ENCODE measurements around the gene KTN1. TPM values are rescaled to one million over a fixed set of nuclear protein-coding genes. Genes with fewer than 3 reads are reported as not detected.

The KTN1 gene
- total RNA-seq, 1 donor from 2014 or later: 150 TPM

GRCh38 chr14:55711175-55711811 lies 131.3 kb downstream of the KTN1 start:
- no peak for DNase-seq (ENCODE audit: low read depth)
- no peaks in the 10 kb centered on the region for H3K27me3 ChIP-seq (ENCODE audit: control insufficient read depth, insufficient read depth, low read length)
- H3K4me3 ChIP-seq (ENCODE audit: low read depth, low read length): no peak overlapping the region
- no peak for TF ChIP-seq CTCF (IDR thresholded peaks at IDR 0.05; ENCODE audit: insufficient read depth, low read length, poor library complexity, severe bottlenecking)
- no peaks in the 10 kb centered on the region for H3K36me3 ChIP-seq (ENCODE audit: control insufficient read depth, insufficient read depth, low read length)

- Histone ChIP-seq H3K4me3 (ENCODE audit: low read depth, low read length) (no peak overlapping the region), H3K27me3 (ENCODE audit: control insufficient read depth, insufficient read depth, low read length) (no peaks in the 10 kb centered on the region), H3K36me3 (ENCODE audit: control insufficient read depth, insufficient read depth, low read length) (no peaks in the 10 kb centered on the region)
- no peak for TF ChIP-seq CTCF (IDR thresholded peaks at IDR 0.05; ENCODE audit: insufficient read depth, low read length, poor library complexity, severe bottlenecking)
- DNase-seq (ENCODE audit: low read depth): no peak
Measured at GRCh38 chr14:55712491-55712890, 132.5 kb downstream of the KTN1 start.

- no peak for DNase-seq (ENCODE audit: low read depth)
- Histone ChIP-seq H3K36me3 (ENCODE audit: control insufficient read depth, insufficient read depth, low read length) (no peaks in the 10 kb centered on the region), H3K4me3 (ENCODE audit: low read depth, low read length) (no peak overlapping the region), H3K27me3 (ENCODE audit: control insufficient read depth, insufficient read depth, low read length) (no peaks in the 10 kb centered on the region)
- no peak for TF ChIP-seq CTCF (IDR thresholded peaks at IDR 0.05; ENCODE audit: insufficient read depth, low read length, poor library complexity, severe bottlenecking)
Measured at GRCh38 chr14:55713486-55713885, 133.5 kb downstream of the KTN1 start.

- Histone ChIP-seq H3K4me3 (ENCODE audit: low read depth, low read length) (no peak overlapping the region), H3K36me3 (ENCODE audit: control insufficient read depth, insufficient read depth, low read length) (no peaks in the 10 kb centered on the region), H3K27me3 (ENCODE audit: control insufficient read depth, insufficient read depth, low read length) (no peaks in the 10 kb centered on the region)
- DNase-seq (ENCODE audit: low read depth): no peak
- no peak for TF ChIP-seq CTCF (IDR thresholded peaks at IDR 0.05; ENCODE audit: insufficient read depth, low read length, poor library complexity, severe bottlenecking)
Measured at GRCh38 chr14:55715889-55716288, 135.9 kb downstream of the KTN1 start.

GRCh38 chr14:55717621-55718020 lies 137.6 kb downstream of the KTN1 start:
- Histone ChIP-seq H3K36me3 (ENCODE audit: control insufficient read depth, insufficient read depth, low read length) (no peaks in the 10 kb centered on the region), H3K27me3 (ENCODE audit: control insufficient read depth, insufficient read depth, low read length) (no peaks in the 10 kb centered on the region), H3K4me3 (ENCODE audit: low read depth, low read length) (no peak overlapping the region)
- TF ChIP-seq CTCF (IDR thresholded peaks at IDR 0.05; ENCODE audit: insufficient read depth, low read length, poor library complexity, severe bottlenecking): no peak
- no peak for DNase-seq (ENCODE audit: low read depth)

- H3K36me3 ChIP-seq (ENCODE audit: control insufficient read depth, insufficient read depth, low read length): no peaks in the 10 kb centered on the region
- no peak for DNase-seq (ENCODE audit: low read depth)
Measured at GRCh38 chr14:55718551-55718950, 138.5 kb downstream of the KTN1 start.

More at GRCh38 chr14:55718551-55718950, 138.5 kb downstream of the KTN1 start:
- H3K4me3 ChIP-seq (ENCODE audit: low read depth, low read length): no peak overlapping the region
- H3K27me3 ChIP-seq (ENCODE audit: control insufficient read depth, insufficient read depth, low read length): no peaks in the 10 kb centered on the region
- no peak for TF ChIP-seq CTCF (IDR thresholded peaks at IDR 0.05; ENCODE audit: insufficient read depth, low read length, poor library complexity, severe bottlenecking)
